Activated B cell treated with CpG ODN at 0.5 μM for 24 hours (primary cell): Measurements from ENCODE around the gene AGBL1. TPM values are rescaled to one million over a fixed set of nuclear protein-coding genes. Genes with fewer than 3 reads are reported as not detected.

Experiments
- ATAC-seq: fragments of 200-7000 bp; cut with Tn5 transposase; one replicate; pipeline ENCODE4 v1.10.0; 2021; ENCODE audit warnings: low read depth, mild to moderate bottlenecking, moderate library complexity
- CTCF ChIA-PET: fragments of 350-600 bp; sonication (Branson Sonifier 250); formaldehyde crosslinking; loops from one replicate; lab custom pipeline; 2021; ENCODE audit warnings: antibody characterized with exemption; lab: Charles Lee
- POLR2A ChIA-PET: fragments of 350-600 bp; sonication (Branson Sonifier 250); formaldehyde crosslinking; loops from one replicate; lab custom pipeline; 2021; ENCODE audit warnings: antibody characterized with exemption; lab: Charles Lee
- DNase-seq: peaks from one replicate; pipeline ENCODE4 v3.0.0; 2022
- H3K27ac Mint-ChIP-seq: one replicate; pipeline ENCODE4 v1.8.0; 2020; ENCODE audit warnings: mixed read lengths
- H3K27me3 Mint-ChIP-seq: one replicate; pipeline ENCODE4 v1.8.0; 2021; ENCODE audit warnings: mixed read lengths
- H3K36me3 Mint-ChIP-seq: one replicate; pipeline ENCODE4 v1.8.0; 2021; ENCODE audit warnings: low read depth, mixed read lengths
- H3K4me1 Mint-ChIP-seq: one replicate; pipeline ENCODE4 v1.8.0; 2021; ENCODE audit warnings: mixed read lengths
- H3K4me3 Mint-ChIP-seq: one replicate; pipeline ENCODE4 v1.8.0; 2020; ENCODE audit warnings: mild to moderate bottlenecking, mixed read lengths
- H3K9me3 Mint-ChIP-seq: one replicate; pipeline ENCODE4 v1.8.0; 2020; ENCODE audit warnings: mixed read lengths
- CTCF ChIP-seq: fragments of 200-600 bp; IDR thresholded peaks from one replicate; pipeline ENCODE4 v1.8.0; 2022; ENCODE audit warnings: antibody characterized with exemption, mild to moderate bottlenecking
- intact Hi-C: fragments of 100-400 bp; cut with micrococcal nuclease; formaldehyde crosslinking; loops from one replicate; pipeline ENCODE4 v1.15.1; 2024
- total RNA-seq: library from RNA; stranded (reverse); gene quantifications from 2 replicates; pipeline ENCODE4 v1.2.3, GENCODE V29; 2022

The AGBL1 gene
- total RNA-seq, 1 donor from 2014 or later, result not detected

GRCh38 chr15:86392874-86393273 lies 313.2 kb downstream of the AGBL1 start:
- DNase-seq, result no peak
- Mint-ChIP-seq H3K9me3 (peaks cover 2% of the 10 kb centered on the region), H3K27ac (no peak overlapping the region), H3K36me3 (no peaks in the 10 kb centered on the region), H3K4me3 (no peak overlapping the region), H3K27me3 (no peaks in the 10 kb centered on the region), H3K4me1 (no peaks in the 10 kb centered on the region)
- CTCF ChIA-PET, result no interaction called here
- ATAC-seq, result no peak
- intact Hi-C loops, result no loop called here
- POLR2A ChIA-PET, result no interaction called here
- TF ChIP-seq CTCF, result no peak

DNA sequence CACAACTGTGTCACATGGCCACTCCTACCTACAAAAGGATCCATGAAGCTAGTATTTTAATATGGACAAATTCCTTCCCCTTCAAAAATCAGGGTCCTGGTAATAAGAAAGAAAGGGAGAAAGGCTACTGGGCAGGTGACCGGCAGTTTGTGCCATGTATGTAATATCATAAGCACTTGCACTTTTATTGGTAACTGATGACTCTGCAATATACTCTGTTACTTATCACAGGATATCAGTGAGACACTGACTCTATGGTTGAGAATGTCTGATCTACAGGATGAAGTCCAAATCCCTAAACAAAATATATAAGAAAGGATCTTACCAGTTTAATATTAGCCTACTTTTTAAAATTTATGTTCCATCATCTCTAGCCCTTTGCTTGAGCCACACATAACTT lies 315.2 kb downstream of the AGBL1 start:
- ChIA-PET CTCF (no interaction called here), POLR2A (no interaction called here)
- intact Hi-C loops, result no loop called here
- DNase-seq (no peak), ATAC-seq (no peak)
- no peak for TF ChIP-seq CTCF
- Mint-ChIP-seq H3K4me1 (no peaks in the 10 kb centered on the region), H3K4me3 (no peak overlapping the region), H3K36me3 (no peaks in the 10 kb centered on the region), H3K9me3 (peaks cover 2% of the 10 kb centered on the region), H3K27me3 (no peaks in the 10 kb centered on the region), H3K27ac (no peak overlapping the region)

DNA sequence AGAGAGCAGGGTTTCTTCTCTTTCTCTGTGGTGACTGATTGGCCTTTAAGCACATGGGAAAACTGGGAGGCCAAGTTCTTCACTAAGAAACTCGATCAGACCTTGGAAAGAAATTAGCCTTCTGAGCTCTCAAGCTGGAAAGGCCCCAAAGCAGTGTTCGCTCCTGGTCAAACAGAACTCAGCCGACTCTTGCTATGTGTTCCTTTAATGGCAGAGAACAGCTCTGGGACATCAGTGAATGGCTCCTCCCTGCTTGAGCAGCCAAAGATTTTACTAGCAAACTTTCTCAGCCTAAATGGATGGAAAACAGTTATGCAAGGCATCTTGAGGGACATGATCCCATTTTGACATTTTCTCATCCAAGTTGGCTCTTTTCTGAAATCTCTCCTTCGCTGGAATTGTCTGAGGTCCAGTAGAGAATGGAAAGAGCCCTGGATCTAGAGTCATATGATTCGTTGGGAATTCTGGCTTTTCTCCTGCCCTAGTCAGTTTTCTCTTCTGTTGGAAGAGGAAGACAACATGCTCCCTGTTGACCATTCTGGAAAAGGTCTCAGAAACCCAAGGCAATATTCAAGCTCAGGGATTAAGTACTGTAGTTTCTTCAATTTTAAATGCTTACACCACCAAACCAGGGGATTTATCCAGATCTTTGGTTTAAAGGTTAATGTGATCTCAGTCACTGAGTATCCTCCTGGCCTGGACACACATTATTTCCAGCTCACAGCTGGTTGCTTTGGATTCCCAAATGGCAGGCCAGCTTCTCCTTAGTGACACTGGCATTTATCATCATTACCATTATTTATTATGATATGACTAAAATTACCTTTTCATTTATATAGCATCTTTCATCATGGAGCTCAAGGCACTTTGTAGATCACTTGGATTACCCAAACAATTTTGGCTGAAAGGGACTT lies 319.6 kb downstream of the AGBL1 start:
- H3K36me3 Mint-ChIP-seq, result no peaks in the 10 kb centered on the region

DNA sequence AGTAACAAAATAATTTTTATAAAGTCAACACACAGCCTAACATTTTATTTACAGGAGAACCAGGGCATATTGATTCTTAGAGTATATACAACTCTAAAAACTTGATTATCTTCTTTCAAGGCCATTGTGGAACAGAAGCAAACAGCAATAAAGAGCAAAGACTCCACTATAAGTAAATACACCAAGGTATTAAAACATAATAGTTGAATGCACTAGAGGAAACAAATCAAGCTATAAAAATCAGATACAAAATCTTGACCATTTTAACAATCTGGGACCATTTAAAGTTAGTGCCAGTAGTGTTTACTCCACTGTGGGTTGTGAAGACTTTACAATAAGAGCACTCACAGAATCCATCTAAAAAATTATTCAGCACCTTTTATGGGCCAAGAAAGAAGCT lies 323.6 kb downstream of the AGBL1 start:
- no peak for TF ChIP-seq CTCF
- POLR2A ChIA-PET, result no interaction called here
- Mint-ChIP-seq H3K27ac (no peak overlapping the region), H3K36me3 (no peaks in the 10 kb centered on the region), H3K4me1 (no peaks in the 10 kb centered on the region), H3K4me3 (no peak overlapping the region), H3K9me3 (peaks cover 4% of the 10 kb centered on the region), H3K27me3 (no peaks in the 10 kb centered on the region)
- intact Hi-C loops, result no loop called here
- ATAC-seq (no peak), DNase-seq (no peak)
- CTCF ChIA-PET, result no interaction called here

More for the DNA sequence above, 319.6 kb downstream of the AGBL1 start:
- H3K27me3 Mint-ChIP-seq, result no peaks in the 10 kb centered on the region
- TF ChIP-seq CTCF, result no peak
- no peak for ATAC-seq
- no peak for DNase-seq
- H3K9me3 Mint-ChIP-seq, result peaks cover 4% of the 10 kb centered on the region
- intact Hi-C loops, result no loop called here
- no peaks in the 10 kb centered on the region for H3K4me1 Mint-ChIP-seq
- H3K4me3 Mint-ChIP-seq, result no peak overlapping the region
- ChIA-PET CTCF (no interaction called here), POLR2A (no interaction called here)
- no peak overlapping the region for H3K27ac Mint-ChIP-seq

DNA sequence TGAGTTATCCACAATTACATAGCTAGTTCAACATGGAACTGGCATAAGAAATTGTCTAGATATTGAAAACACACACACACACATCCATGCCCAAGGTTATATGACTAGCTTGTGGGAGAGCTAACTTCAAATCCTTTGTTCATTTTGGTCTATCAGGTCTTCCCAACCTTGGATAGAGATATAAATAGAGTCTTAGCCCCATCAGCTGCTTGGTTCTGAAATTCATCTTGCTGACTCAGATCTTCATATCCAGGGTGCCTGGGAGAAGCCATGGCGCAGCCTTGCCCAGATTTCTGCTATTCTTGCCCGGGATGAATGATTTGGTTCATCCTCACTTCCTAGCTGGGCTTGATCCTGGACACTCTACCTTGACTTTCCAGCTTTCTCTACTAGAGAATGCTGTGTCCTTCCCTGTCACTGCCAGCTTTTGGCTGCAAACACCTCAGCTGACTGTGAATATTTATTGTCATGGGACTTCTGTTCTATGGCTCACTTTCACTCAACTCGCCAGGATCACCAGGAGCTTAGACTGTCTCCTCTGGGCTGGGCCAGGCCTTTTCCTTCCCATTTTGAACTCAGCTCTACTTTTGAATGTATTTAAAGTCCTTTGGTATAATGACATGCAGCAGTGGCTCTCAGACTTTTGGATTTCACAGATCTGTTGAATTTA lies 324.4 kb downstream of the AGBL1 start:
- Mint-ChIP-seq H3K27ac (no peak overlapping the region), H3K27me3 (no peaks in the 10 kb centered on the region), H3K36me3 (no peaks in the 10 kb centered on the region), H3K4me3 (no peak overlapping the region), H3K9me3 (peaks cover 4% of the 10 kb centered on the region), H3K4me1 (no peaks in the 10 kb centered on the region)
- TF ChIP-seq CTCF, result no peak
- ChIA-PET CTCF (no interaction called here), POLR2A (no interaction called here)
- intact Hi-C loops, result no loop called here
- DNase-seq, result no peak
- no peak for ATAC-seq
